Liver (tissue), 9 donors: ENCODE measurements around the gene FSD1L. TPM values are rescaled to one million over a fixed set of nuclear protein-coding genes. Genes with fewer than 3 reads are reported as not detected.

Experiments
- DNase-seq: peaks from one replicate; pipeline ENCODE4 v3.0.0-alpha.2; 2017; ENCODE audit warnings: low spot score
- H3K27ac ChIP-seq, 2 donors: one replicate each; pipeline ENCODE4 v1.7.0; 2013; ENCODE audit warnings: inconsistent platforms in 2 of 2, low read length in 2 of 2, control low read depth in 1 of 2, low read depth in 1 of 2, mild to moderate bottlenecking in 1 of 2
- H3K27me3 ChIP-seq, 4 donors: one replicate each; pipeline versions ENCODE4 v1.6.1 to v1.7.0; 2013; ENCODE audit warnings: low read length in 3 of 4, inconsistent platforms in 1 of 4, mild to moderate bottlenecking in 1 of 4, moderate library complexity in 1 of 4; ENCODE audit not compliant: control insufficient read depth in 4 of 4, insufficient read depth in 4 of 4
- H3K36me3 ChIP-seq, 4 donors: one replicate each; pipeline versions ENCODE4 v1.6.1 to v1.7.0; 2013; ENCODE audit warnings: low read length in 3 of 4, mild to moderate bottlenecking in 3 of 4, low read depth in 1 of 4, moderate library complexity in 1 of 4; ENCODE audit not compliant: control insufficient read depth in 4 of 4, insufficient read depth in 3 of 4
- H3K4me1 ChIP-seq, 4 donors: one replicate each; pipeline versions ENCODE4 v1.6.1 to v1.7.0; 2013; ENCODE audit warnings: low read length in 3 of 4, mild to moderate bottlenecking in 3 of 4, moderate library complexity in 1 of 4; ENCODE audit not compliant: control insufficient read depth in 4 of 4, insufficient read depth in 4 of 4
- H3K4me3 ChIP-seq, 3 donors: one replicate each; pipeline versions ENCODE4 v1.6.1 to v1.7.0; 2013; ENCODE audit warnings: low read length in 3 of 3, control low read depth in 1 of 3, low read depth in 1 of 3, mild to moderate bottlenecking in 1 of 3
- H3K9ac ChIP-seq, 2 donors: one replicate each; pipeline ENCODE4 v1.7.0; 2013; ENCODE audit warnings: low read length in 2 of 2, mild to moderate bottlenecking in 2 of 2, moderate library complexity in 2 of 2, control low read depth in 1 of 2, low read depth in 1 of 2
- H3K9me3 ChIP-seq, 4 donors: one replicate each; pipeline versions ENCODE4 v1.6.1 to v1.7.0; 2013; ENCODE audit warnings: low read length in 3 of 4; ENCODE audit not compliant: control insufficient read depth in 4 of 4
- EGR1 ChIP-seq, 2 donors: IDR thresholded peaks; 2 replicates each; pipeline ENCODE4 v1.6.1; 2016 to 2018; ENCODE audit warnings: antibody characterized with exemption in 2 of 2, low read depth in 2 of 2
- FOXA1 ChIP-seq: IDR thresholded peaks from 2 replicates; pipeline ENCODE4 v1.6.1; 2016; ENCODE audit warnings: antibody characterized with exemption
- FOXA2 ChIP-seq: IDR thresholded peaks from 2 replicates; pipeline ENCODE4 v1.6.1; 2016; ENCODE audit warnings: antibody characterized with exemption
- GABPA ChIP-seq, 2 donors: IDR thresholded peaks in 1 of 2; conservative IDR thresholded peaks in 1 of 2; 2 replicates each; pipeline ENCODE4 v1.6.1; 2016; ENCODE audit warnings: antibody characterized with exemption in 2 of 2, mild to moderate bottlenecking in 1 of 2, moderate library complexity in 1 of 2
- HNF4A ChIP-seq, 2 donors: conservative IDR thresholded peaks; 2 replicates each; pipeline ENCODE4 v1.6.1; 2016; ENCODE audit warnings: antibody characterized with exemption in 2 of 2, mild to moderate bottlenecking in 2 of 2
- HNF4G ChIP-seq: IDR thresholded peaks from 2 replicates; pipeline ENCODE4 v1.6.1; 2016; ENCODE audit warnings: antibody characterized with exemption
- JUND ChIP-seq, 2 donors: IDR thresholded peaks; 2 replicates each; pipeline ENCODE4 v1.6.1; 2016; ENCODE audit warnings: antibody characterized with exemption in 2 of 2
- NR2F2 ChIP-seq: IDR thresholded peaks from 2 replicates; pipeline ENCODE4 v1.6.1; 2016; ENCODE audit warnings: antibody characterized with exemption
- RAD21 ChIP-seq, 2 donors: IDR thresholded peaks; 2 replicates each; pipeline ENCODE4 v1.6.1; 2016; ENCODE audit warnings: antibody characterized with exemption in 2 of 2, mild to moderate bottlenecking in 2 of 2
- RXRA ChIP-seq, 2 donors: IDR thresholded peaks; 2 replicates each; pipeline ENCODE4 v1.6.1; 2017 to 2018; ENCODE audit warnings: antibody characterized with exemption in 2 of 2, mild to moderate bottlenecking in 1 of 2
- SP1 ChIP-seq: IDR thresholded peaks from 2 replicates; pipeline ENCODE4 v1.6.1; 2018; ENCODE audit warnings: antibody characterized with exemption, mild to moderate bottlenecking
- YY1 ChIP-seq: IDR thresholded peaks from 2 replicates; pipeline ENCODE4 v1.6.1; 2016; ENCODE audit warnings: antibody characterized with exemption, mild to moderate bottlenecking
- WGBS: extraction: QIAGEN DNeasy Blood & Tissue Kit; methylation state at CpG from one replicate; pipeline ENCODE4 v1.1.7; 2013; 5-methylcytosine and 5-hydroxymethylcytosine counted together
- polyA plus RNA-seq, 2 donors: library from polyadenylated mRNA; stranded (reverse) in 1 of 2; unstranded in 1 of 2; fragments of 200-250 nt in 1 of 2; fragments of >200 nt in 1 of 2; fragmentation: Nextera tagmentation in 1 of 2; extraction: Ambion mirVana in 1 of 2; gene quantifications; one replicate each; pipeline versions ENCODE4 v1.2.1 to v1.2.3, GENCODE V29; 2013 to 2015
- total RNA-seq, 2 donors: library from RNA; depleted of rRNA; stranded (reverse); fragments of >200 nt; gene quantifications; one replicate each; pipeline ENCODE4 v1.2.3, GENCODE V29; 2014
- TF ChIP-seq, protein P1 (sequence below): fragments of 150-350 bp; IDR thresholded peaks from 2 replicates; pipeline ENCODE4 v1.5.1; 2017; ENCODE audit warnings: improper control_type of control experiment, low read depth, low read length; ENCODE audit not compliant: missing input control
- TF ChIP-seq, protein P2 (sequence below): IDR thresholded peaks from 2 replicates; pipeline ENCODE4 v1.6.1; 2016; ENCODE audit warnings: antibody characterized with exemption, mild to moderate bottlenecking
- TF ChIP-seq, protein P3 (sequence below): IDR thresholded peaks from 2 replicates; pipeline ENCODE4 v1.6.1; 2016; ENCODE audit warnings: antibody characterized with exemption
- TF ChIP-seq, protein P4 (sequence below): IDR thresholded peaks from 2 replicates; pipeline ENCODE4 v1.6.1; 2016; ENCODE audit warnings: antibody characterized with exemption
- donor health status: healthy.
- donor health status: healthy.
- donor health status: healthy.
- donor health status: healthy.
- donor health status: healthy.

FSD1L gene
- total and polyA plus RNA-seq, 4 donors = 0.38 to 3.6 (median 1.9) TPM

DNA sequence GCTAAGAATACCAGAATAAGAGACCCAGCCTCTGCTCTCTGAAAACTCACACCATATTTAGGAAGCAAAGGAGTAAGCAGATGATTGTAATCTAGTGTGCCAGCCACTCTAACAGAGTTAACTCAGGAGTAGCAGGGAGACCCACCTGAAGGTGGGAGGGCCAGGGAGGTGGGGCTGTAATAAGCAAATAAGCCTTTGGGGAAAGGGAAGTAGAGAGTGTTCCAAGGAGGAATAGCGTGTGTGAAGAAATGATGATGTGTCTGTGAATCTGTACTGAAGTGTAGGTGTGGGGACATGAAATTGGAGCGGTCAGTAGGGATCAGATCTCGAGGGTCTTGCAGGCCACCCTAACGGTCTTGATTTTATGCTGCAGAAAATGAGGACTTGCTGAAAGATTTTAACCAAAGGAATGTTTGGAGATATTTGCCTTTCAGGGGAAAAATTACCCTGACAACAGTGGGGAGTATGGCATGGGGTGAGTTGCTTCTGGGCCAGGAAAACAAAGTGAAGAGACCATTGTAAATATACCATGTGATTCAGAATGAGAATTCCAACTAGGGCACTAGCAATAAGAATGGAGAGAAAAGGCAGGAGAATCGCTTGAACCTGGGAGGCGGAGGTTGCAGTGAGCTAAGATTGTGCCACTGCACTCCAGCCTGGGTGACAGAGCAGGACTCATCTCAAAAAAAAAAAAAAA, 44.1 kb upstream of the FSD1L start:
- TF ChIP-seq, protein P1, sequence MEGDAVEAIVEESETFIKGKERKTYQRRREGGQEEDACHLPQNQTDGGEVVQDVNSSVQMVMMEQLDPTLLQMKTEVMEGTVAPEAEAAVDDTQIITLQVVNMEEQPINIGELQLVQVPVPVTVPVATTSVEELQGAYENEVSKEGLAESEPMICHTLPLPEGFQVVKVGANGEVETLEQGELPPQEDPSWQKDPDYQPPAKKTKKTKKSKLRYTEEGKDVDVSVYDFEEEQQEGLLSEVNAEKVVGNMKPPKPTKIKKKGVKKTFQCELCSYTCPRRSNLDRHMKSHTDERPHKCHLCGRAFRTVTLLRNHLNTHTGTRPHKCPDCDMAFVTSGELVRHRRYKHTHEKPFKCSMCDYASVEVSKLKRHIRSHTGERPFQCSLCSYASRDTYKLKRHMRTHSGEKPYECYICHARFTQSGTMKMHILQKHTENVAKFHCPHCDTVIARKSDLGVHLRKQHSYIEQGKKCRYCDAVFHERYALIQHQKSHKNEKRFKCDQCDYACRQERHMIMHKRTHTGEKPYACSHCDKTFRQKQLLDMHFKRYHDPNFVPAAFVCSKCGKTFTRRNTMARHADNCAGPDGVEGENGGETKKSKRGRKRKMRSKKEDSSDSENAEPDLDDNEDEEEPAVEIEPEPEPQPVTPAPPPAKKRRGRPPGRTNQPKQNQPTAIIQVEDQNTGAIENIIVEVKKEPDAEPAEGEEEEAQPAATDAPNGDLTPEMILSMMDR = no peak
- TF ChIP-seq RXRA (IDR thresholded peaks at IDR 0.05) = no peak
- no peak for TF ChIP-seq SP1
- Histone ChIP-seq H3K9ac (no peak overlapping the region), H3K27me3 (no peaks in the 10 kb centered on the region), H3K9me3 (no peaks in the 10 kb centered on the region), H3K4me3 (no peak overlapping the region), H3K4me1 (no peaks in the 10 kb centered on the region), H3K36me3 (peaks cover 0 to 2% (median 0%) of the 10 kb centered on the region in 4 donors), H3K27ac (no peak overlapping the region)
- DNase-seq = no peak
- WGBS = 90% methylated on average over 6 of the region's 6 CpGs

DNA sequence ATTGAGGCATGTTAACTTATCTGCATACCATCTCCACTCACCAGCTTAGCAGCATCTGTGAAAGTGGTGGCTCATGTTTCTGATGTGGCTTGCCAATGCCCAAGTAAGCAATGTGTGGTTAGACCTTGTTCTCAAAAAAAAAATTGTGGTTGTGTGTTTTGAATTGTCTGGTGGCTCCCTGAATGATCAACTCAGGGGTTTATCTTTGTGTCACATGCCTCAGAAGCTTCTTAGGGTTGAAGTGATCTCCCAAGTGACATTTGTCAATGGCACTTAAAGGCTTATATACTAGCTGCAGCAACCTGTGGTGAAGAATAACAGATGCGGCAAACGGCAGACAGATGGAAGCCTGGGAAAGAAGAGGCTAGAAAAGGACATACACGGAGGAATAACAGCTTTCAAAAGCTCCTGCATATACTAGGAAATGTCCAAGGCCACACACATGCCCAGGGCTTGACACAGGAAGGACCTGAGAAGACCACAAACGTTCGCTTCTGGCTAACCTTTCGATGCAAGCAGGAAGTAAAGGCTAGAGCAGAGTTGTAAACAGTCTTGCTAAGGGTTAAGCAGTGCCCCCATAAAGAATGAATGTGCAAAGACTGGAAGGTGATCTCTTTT, 42.2 kb upstream of the FSD1L start:
- Histone ChIP-seq H3K27me3 (no peaks in the 10 kb centered on the region), H3K4me3 (no peak overlapping the region), H3K36me3 (peaks cover 0 to 2% (median 0%) of the 10 kb centered on the region in 4 donors), H3K9me3 (no peaks in the 10 kb centered on the region), H3K27ac (no peak overlapping the region), H3K9ac (no peak overlapping the region), H3K4me1 (no peaks in the 10 kb centered on the region)
- DNase-seq = no peak
- TF ChIP-seq FOXA1 (no peak), RXRA (IDR thresholded peaks at IDR 0.05) (no peak), NR2F2 (no peak), HNF4A (conservative IDR thresholded peaks at IDR 0.05) (no peak), RAD21 (IDR thresholded peaks at IDR 0.05) (no peak), GABPA (IDR thresholded peaks at IDR 0.05 in 1 of 2, conservative IDR thresholded peaks at IDR 0.05 in 1 of 2) (no peak)
- WGBS = 71% methylated on average over 6 of the region's 6 CpGs

DNA sequence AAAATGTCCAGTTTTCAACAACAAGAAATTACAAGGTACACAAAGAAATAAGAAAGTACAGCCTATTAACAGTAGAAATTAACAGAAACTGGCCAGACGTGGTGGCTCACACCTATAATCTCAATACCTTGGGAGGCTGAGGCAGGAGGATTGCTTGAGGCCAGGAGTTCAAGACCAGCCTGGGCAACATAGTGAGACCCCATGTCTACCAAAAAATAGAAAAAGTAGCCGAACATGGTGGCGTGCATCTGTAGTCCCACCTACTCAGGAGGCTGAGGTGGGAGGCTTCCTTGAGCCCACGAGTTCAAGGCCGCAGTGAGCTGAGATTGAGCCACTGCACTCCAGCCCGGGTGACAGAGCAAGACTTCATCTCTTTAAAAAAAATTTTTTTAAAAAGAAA, 41.5 kb upstream of the FSD1L start:
- H3K27me3 ChIP-seq = no peaks in the 10 kb centered on the region
- DNase-seq = no peak
- WGBS = 97% methylated on average over 6 of the region's 6 CpGs
- no peak overlapping the region for H3K4me3 ChIP-seq
- H3K36me3 ChIP-seq = peaks cover 0 to 2% (median 0%) of the 10 kb centered on the region in 4 donors
- H3K4me1 ChIP-seq = no peaks in the 10 kb centered on the region
- H3K9me3 ChIP-seq = peaks cover 0 to 2% (median 0%) of the 10 kb centered on the region in 4 donors
- H3K27ac ChIP-seq = no peak overlapping the region
- no peak overlapping the region for H3K9ac ChIP-seq
- TF ChIP-seq RXRA (IDR thresholded peaks at IDR 0.05) = no peak
- TF ChIP-seq FOXA2 = no peak
- no peak for TF ChIP-seq YY1
- TF ChIP-seq EGR1 (IDR thresholded peaks at IDR 0.05; ENCODE audit: low read depth in 2 of 2) = no peak
- no peak for TF ChIP-seq SP1
- TF ChIP-seq HNF4G = no peak
- TF ChIP-seq, protein P2, sequence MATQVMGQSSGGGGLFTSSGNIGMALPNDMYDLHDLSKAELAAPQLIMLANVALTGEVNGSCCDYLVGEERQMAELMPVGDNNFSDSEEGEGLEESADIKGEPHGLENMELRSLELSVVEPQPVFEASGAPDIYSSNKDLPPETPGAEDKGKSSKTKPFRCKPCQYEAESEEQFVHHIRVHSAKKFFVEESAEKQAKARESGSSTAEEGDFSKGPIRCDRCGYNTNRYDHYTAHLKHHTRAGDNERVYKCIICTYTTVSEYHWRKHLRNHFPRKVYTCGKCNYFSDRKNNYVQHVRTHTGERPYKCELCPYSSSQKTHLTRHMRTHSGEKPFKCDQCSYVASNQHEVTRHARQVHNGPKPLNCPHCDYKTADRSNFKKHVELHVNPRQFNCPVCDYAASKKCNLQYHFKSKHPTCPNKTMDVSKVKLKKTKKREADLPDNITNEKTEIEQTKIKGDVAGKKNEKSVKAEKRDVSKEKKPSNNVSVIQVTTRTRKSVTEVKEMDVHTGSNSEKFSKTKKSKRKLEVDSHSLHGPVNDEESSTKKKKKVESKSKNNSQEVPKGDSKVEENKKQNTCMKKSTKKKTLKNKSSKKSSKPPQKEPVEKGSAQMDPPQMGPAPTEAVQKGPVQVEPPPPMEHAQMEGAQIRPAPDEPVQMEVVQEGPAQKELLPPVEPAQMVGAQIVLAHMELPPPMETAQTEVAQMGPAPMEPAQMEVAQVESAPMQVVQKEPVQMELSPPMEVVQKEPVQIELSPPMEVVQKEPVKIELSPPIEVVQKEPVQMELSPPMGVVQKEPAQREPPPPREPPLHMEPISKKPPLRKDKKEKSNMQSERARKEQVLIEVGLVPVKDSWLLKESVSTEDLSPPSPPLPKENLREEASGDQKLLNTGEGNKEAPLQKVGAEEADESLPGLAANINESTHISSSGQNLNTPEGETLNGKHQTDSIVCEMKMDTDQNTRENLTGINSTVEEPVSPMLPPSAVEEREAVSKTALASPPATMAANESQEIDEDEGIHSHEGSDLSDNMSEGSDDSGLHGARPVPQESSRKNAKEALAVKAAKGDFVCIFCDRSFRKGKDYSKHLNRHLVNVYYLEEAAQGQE = no peak
- TF ChIP-seq, protein P3, sequence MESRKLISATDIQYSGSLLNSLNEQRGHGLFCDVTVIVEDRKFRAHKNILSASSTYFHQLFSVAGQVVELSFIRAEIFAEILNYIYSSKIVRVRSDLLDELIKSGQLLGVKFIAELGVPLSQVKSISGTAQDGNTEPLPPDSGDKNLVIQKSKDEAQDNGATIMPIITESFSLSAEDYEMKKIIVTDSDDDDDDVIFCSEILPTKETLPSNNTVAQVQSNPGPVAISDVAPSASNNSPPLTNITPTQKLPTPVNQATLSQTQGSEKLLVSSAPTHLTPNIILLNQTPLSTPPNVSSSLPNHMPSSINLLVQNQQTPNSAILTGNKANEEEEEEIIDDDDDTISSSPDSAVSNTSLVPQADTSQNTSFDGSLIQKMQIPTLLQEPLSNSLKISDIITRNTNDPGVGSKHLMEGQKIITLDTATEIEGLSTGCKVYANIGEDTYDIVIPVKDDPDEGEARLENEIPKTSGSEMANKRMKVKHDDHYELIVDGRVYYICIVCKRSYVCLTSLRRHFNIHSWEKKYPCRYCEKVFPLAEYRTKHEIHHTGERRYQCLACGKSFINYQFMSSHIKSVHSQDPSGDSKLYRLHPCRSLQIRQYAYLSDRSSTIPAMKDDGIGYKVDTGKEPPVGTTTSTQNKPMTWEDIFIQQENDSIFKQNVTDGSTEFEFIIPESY = no peak
- TF ChIP-seq, protein P1 = no peak
- TF ChIP-seq HNF4A (conservative IDR thresholded peaks at IDR 0.05) = no peak
- no peak for TF ChIP-seq RAD21 (IDR thresholded peaks at IDR 0.05)
- no peak for TF ChIP-seq JUND (IDR thresholded peaks at IDR 0.05)
- TF ChIP-seq, protein P4, sequence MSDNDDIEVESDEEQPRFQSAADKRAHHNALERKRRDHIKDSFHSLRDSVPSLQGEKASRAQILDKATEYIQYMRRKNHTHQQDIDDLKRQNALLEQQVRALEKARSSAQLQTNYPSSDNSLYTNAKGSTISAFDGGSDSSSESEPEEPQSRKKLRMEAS = no peak
